Fibroblast of pulmonary artery (primary cell): ENCODE data around the gene MFAP1.
"Not testable (repeated sequence)": the region's sequence is repeated elsewhere in the genome, so short reads cannot be mapped to it uniquely, and the experiment has no call there.

Experiments
- DNase-seq: peaks from one replicate; pipeline ENCODE4 v3.0.0-alpha.2; 2010; ENCODE audit warnings: low read depth
- H3K4me3 ChIP-seq: replicated peaks from 2 replicates; pipeline ENCODE4 v1.5.1; 2011; ENCODE audit warnings: low read depth, mild to moderate bottlenecking, control low read depth, low read length, moderate library complexity
- CTCF ChIP-seq: IDR thresholded peaks from 2 replicates; pipeline ENCODE4 v1.5.1; 2011; ENCODE audit warnings: mild to moderate bottlenecking, control low read depth, low read length, inconsistent platforms; ENCODE audit errors: missing control alignments

The MFAP1 gene

DNA sequence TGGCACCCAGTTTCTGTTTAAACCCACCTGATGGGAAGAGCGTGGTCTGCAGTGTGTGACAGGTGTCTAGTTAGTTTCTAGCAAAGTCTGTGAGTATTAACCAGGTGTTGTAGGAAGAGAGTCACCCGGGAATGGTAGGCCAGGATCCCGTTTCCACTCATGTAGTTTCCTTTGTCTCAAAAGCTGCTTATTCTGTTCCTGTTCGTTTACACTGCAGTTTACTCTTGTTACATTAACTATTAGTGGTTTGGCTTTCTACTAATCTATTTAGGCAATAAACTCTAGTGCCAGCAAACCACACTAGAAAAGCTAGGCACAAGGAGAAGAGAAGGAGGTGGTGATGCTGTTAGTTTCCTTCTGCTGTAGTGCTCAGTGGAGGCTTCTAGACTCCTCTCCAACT is 35.1 kb upstream of the MFAP1 start:
- no peak for DNase-seq
- no peak overlapping the region for H3K4me3 ChIP-seq
- TF ChIP-seq CTCF = no peak

GRCh38 chr15:43854801-43855200 is 30.3 kb upstream of the MFAP1 start:
- DNase-seq = peak; percentile 55
- TF ChIP-seq CTCF = no peak
- no peak overlapping the region for H3K4me3 ChIP-seq

- no peak for TF ChIP-seq CTCF
- H3K4me3 ChIP-seq = no peak overlapping the region
Observed at GRCh38 chr15:43852607-43853006, 28.1 kb upstream of the MFAP1 start.

DNA sequence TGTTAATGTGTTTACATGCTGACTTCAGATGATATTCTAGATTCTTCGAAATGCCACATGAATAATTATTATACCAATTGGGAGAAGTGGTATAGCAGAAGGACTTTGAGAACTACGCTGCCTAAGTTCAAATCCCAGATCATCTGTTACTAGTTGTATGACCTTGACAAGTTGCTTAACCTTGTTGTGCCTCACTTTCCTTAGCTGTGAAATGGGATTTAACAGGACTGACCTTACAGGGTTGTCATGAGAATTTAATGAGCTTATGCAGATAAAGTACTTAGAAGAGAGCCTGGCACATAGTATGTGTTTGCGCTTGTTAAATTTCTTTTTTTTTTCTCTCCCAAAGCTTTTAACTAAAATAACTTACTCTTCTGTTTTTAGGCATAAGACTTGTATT is 26.8 kb upstream of the MFAP1 start:
- H3K4me3 ChIP-seq = no peak overlapping the region
- no peak for TF ChIP-seq CTCF
- no peak for DNase-seq

More at GRCh38 chr15:43852607-43853006, 28.1 kb upstream of the MFAP1 start:
- DNase-seq = no peak

GRCh38 chr15:43845421-43845820 is 20.9 kb upstream of the MFAP1 start:
- no peak for TF ChIP-seq CTCF
- no peak overlapping the region for H3K4me3 ChIP-seq
- no peak for DNase-seq

DNA sequence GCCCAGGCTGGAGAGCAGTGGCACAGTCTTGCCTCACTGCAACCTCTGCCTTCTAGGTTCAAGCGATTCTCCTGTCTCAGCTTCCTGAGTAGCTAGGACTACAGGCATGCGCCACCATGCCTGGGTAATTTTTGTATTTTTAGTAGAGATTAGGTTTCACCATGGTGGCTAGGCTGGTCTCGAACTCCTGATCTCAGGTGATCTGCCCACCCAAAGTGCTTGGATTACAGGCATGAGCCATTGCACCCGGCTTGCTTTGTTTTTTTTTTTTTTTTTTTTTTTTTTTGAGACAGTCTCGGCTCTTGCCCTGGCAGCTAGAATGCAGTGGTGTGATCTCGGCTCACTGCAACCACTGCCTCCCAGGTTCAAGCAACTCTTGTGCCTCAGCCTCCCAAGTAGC is 8.0 kb upstream of the MFAP1 start:
- not testable (repeated sequence) for H3K4me3 ChIP-seq, DNase-seq

DNA sequence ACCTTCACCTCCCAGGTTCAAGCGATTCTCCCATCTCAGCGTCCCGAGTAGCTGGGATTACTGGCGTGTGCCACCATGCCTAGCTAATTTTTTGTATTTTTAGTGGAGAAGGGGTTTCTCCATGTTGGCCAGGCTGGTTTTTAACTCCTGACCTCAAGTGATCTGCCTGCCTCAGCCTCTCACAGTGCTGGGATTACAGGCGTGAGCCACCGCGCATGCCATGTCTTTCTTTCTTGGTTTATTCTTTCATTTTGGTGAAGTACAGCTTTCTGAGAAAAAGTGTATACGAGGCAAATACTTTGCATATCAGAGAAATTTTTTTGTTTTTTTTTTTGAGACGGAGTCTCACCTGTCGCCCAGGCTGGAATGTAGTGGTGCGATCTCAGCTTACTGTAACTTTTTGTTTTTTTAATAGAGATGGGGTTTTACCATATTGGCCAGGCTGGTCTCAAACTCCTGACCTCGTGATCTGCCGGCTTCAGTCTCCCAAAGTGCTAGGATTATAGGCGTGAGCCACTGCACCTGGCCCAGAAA is 7.1 kb upstream of the MFAP1 start:
- DNase-seq, H3K4me3 ChIP-seq: not testable (repeated sequence)

DNA sequence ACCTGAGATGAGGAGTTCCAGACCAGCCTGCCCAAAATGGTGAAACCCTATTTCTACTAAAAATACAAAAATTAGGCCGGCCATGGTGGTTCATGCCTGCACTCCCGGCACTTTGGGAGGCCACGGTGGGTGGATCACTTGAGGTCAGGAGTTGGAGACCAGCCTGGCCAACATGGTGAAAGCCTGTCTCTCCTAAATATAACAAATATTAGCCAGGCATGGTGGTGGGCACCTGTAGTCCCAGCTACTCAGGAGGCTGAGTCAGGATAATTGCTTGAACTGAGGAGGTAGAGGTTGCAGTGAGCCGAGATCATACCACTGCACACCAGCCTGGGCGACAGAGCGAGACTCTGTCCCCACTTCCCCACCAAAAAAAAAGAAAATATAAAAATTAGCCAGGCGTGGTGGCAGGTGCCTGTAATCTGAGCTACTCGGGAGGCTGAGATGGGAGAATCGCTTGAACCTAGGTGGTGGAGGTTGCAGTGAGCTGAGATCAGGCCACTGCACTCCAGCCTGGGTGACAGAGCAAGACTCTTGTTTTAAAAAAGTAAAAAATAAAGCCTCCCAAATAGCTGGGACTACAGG is 6.3 kb upstream of the MFAP1 start:
- not testable (repeated sequence) for H3K4me3 ChIP-seq, DNase-seq

DNA sequence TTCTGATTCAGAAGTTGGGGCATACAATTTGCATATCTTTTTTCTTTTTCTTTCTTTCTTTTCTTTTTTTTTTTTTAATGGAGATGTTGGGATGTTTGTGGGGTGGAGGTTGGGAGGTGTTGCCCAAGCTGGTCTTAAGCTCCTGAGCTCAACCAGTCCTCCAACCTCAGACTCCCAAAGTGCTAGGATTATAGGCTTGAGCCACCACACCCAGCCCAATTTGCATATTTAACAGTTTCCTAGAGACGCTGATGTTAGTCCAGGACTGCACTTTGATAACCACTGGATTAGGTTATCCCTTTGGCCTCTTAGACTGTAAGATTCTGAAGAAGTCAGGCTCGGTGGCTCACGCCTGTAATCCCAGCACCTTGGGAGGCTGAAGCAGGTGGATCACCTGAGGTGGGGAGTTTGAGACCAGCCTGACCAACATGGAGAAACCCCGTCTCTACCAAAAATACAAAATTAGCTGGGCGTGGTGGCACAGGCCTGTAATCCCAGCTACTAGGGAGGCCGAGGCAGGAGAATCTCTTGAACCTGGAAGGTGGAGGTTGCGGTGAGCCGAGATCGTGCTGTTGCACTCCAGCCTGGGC is 5.6 kb upstream of the MFAP1 start:
- DNase-seq, H3K4me3 ChIP-seq: not testable (repeated sequence)
